Upper lobe of left lung (tissue), 4 donors: ENCODE measurements around the gene DOCK11.

Experiments
- CTCF ChIP-seq, 6 experiments: fragments of 450-650 bp in 4 of 6; fragments of 200-600 bp in 2 of 6; sonication (generic) in 2 of 6; IDR thresholded peaks; one replicate each; pipeline ENCODE4 v1.5.1; 2016 to 2019; ENCODE audit warnings: antibody characterized with exemption in 6 of 6
- POLR2A ChIP-seq, 4 donors: fragments of 450-650 bp; IDR thresholded peaks; one replicate each; pipeline ENCODE4 v1.5.1; 2016 to 2017; ENCODE audit warnings: antibody characterized with exemption in 4 of 4, mild to moderate bottlenecking in 2 of 4
- POLR2AphosphoS5 ChIP-seq, 2 donors: sonication (generic); formaldehyde crosslinking; IDR thresholded peaks; one replicate each; pipeline ENCODE4 v1.5.1; 2017; ENCODE audit warnings: antibody characterized with exemption in 2 of 2

- TF ChIP-seq CTCF (IDR thresholded peaks at IDR 0.05), result no peak
- TF ChIP-seq POLR2A (IDR thresholded peaks at IDR 0.05), result no peak
- no peak for TF ChIP-seq POLR2AphosphoS5 (IDR thresholded peaks at IDR 0.05)
Observed at GRCh38 chrX:118693843-118694242, 198.2 kb downstream of the DOCK11 start.
